ENCODE data around the gene PROSER2.

DNA sequence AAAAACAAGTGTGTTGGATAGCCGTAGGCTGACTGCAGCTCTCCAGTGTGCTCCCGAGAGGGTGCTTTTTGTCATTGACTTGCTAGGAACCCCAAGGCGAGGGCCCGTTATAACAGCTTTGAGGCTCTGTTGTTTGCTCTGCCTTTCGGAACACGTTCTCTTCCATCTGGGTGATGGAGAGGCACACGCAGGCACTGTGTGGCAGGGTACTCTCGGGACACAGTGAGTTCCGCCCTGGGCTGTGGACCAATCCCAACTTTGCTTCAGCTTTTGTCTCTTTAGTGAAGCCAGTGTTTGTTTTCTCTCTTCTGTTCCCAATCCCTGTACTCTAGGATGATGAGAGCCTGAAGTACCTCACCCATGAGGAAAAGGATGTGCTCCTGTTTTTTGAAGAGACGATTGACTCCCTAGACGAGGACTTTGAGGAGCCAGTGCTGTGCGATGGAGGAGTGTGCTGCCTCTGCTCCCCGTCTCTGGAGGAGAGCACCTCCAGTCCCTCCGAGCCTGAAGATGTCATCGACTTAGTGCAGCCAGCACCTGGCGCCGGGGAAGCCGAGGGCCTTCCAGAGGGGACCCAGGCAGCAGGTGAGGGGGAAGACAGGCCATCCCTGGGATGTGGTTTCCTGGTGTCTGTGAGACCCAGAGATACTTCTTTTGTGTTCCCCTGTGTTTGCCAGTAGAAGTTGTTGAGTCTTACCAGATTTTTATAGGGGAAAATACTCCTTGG is 43.2 kb downstream of the PROSER2 start:
- no peak for TF ChIP-seq GATA3 (IDR thresholded peaks at IDR 0.05; ENCODE audit: low read depth, low read length)
- TF ChIP-seq GATA2 (IDR thresholded peaks at IDR 0.05; ENCODE audit: low read depth, low read length) = no peak
